Fibroblast of lung (primary cell): ENCODE data around the gene RPL7A. TPM values are rescaled to one million over a fixed set of nuclear protein-coding genes. Genes with fewer than 3 reads are reported as not detected.

Source experiments
- DNase-seq, 2 donors: peaks; one replicate each; pipeline versions ENCODE4 v3.0.0 to v3.0.0-alpha.2; 2010; ENCODE audit warnings: low read depth in 2 of 2
- H2AFZ ChIP-seq: 2 replicates; pipeline ENCODE4 v1.5.1; 2012; ENCODE audit warnings: low read length, control low read depth, inconsistent platforms
- H3K27ac ChIP-seq: 2 replicates; pipeline ENCODE4 v1.5.1; 2011; ENCODE audit warnings: low read length, control low read depth; ENCODE audit not compliant: insufficient read depth
- H3K27me3 ChIP-seq: 2 replicates; pipeline ENCODE4 v1.5.1; 2011; ENCODE audit warnings: mild to moderate bottlenecking, low read length; ENCODE audit not compliant: control insufficient read depth, insufficient read depth
- H3K36me3 ChIP-seq: 2 replicates; pipeline ENCODE4 v1.5.1; 2011; ENCODE audit warnings: low read length; ENCODE audit not compliant: control insufficient read depth, insufficient read depth
- H3K4me1 ChIP-seq: 2 replicates; pipeline ENCODE4 v1.5.1; 2011; ENCODE audit warnings: low read length; ENCODE audit not compliant: control insufficient read depth, insufficient read depth; ENCODE audit errors: extremely low read depth
- H3K4me2 ChIP-seq: 2 replicates; pipeline ENCODE4 v1.5.1; 2011; ENCODE audit warnings: low read length, control low read depth; ENCODE audit not compliant: insufficient read depth; ENCODE audit errors: extremely low read depth
- H3K4me3 ChIP-seq, 4 experiments: fragments of 200-600 bp in 1 of 4; sonication (generic) in 1 of 4; replicated peaks in 1 of 4; 2 replicates each; pipeline ENCODE4 v1.5.1; 2011 to 2016; ENCODE audit warnings: low read length in 4 of 4, low read depth in 3 of 4, mild to moderate bottlenecking in 3 of 4, control low read depth in 2 of 4, inconsistent platforms in 1 of 4, mixed read lengths in 1 of 4; ENCODE audit not compliant: insufficient read depth in 1 of 4; ENCODE audit errors: control extremely low read depth in 1 of 4
- H3K79me2 ChIP-seq: 2 replicates; pipeline ENCODE4 v1.5.1; 2012; ENCODE audit warnings: mild to moderate bottlenecking, low read length, inconsistent platforms; ENCODE audit not compliant: control insufficient read depth, insufficient read depth
- H3K9ac ChIP-seq: 2 replicates; pipeline ENCODE4 v1.5.1; 2011; ENCODE audit warnings: mild to moderate bottlenecking, low read length, control low read depth; ENCODE audit not compliant: insufficient read depth
- H3K9me3 ChIP-seq: 2 replicates; pipeline ENCODE4 v1.5.1; 2012; ENCODE audit warnings: low read depth, low read length; ENCODE audit not compliant: control insufficient read depth, insufficient read depth
- H4K20me1 ChIP-seq: 2 replicates; pipeline ENCODE4 v1.5.1; 2011; ENCODE audit warnings: low read length; ENCODE audit not compliant: control insufficient read depth, insufficient read depth; ENCODE audit errors: extremely low read depth
- CTCF ChIP-seq, 2 donors: IDR thresholded peaks in 1 of 2; conservative IDR thresholded peaks in 1 of 2; 1 replicate in 1 of 2; 2 replicates in 1 of 2; pipeline ENCODE4 v1.5.1; 2011 to 2012; ENCODE audit warnings: low read length in 2 of 2, control low read depth in 1 of 2, inconsistent platforms in 1 of 2, low read depth in 1 of 2, mild to moderate bottlenecking in 1 of 2
- EZH2 ChIP-seq: IDR thresholded peaks from 2 replicates; pipeline ENCODE4 v1.5.1; 2012; ENCODE audit warnings: low read length, control low read depth, mild to moderate bottlenecking; ENCODE audit errors: missing control alignments
- polyA plus RNA-seq, 2 donors: library from polyadenylated mRNA; depleted of rRNA in 1 of 2; stranded (reverse) in 1 of 2; unstranded in 1 of 2; fragments of >200 nt; gene quantifications; 2 replicates each; pipeline ENCODE4 v1.2.1, GENCODE V29; 2011 to 2012; ENCODE audit warnings: missing spikeins in 1 of 2
- total RNA-seq: library from RNA; depleted of rRNA; stranded (reverse); fragments of >200 nt; gene quantifications from 2 replicates; pipeline ENCODE4 v1.2.1, GENCODE V29; 2014

The RPL7A gene
- total and polyA plus RNA-seq, 2 donors (not counting 1 experiment from before 2014, with no cell fraction given) = 1,820 to 2,991 TPM

GRCh38 chr9:133377721-133378216 is 29.8 kb downstream of the RPL7A start:
- no peak overlapping the region for H3K9ac ChIP-seq
- no peaks in the 10 kb centered on the region for H4K20me1 ChIP-seq
- peaks cover 4% of the 10 kb centered on the region for H3K36me3 ChIP-seq
- no peak for TF ChIP-seq CTCF (conservative IDR thresholded peaks at IDR 0.05 in 1 of 2, IDR thresholded peaks at IDR 0.05 in 1 of 2; ENCODE audit: low read depth in 1 of 2, low read length in 2 of 2)
- no peak for TF ChIP-seq EZH2
- H2AFZ ChIP-seq = no peak overlapping the region
- H3K79me2 ChIP-seq = peaks cover 30% of the 10 kb centered on the region
- H3K4me2 ChIP-seq = no peak overlapping the region
- H3K27me3 ChIP-seq = no peaks in the 10 kb centered on the region
- no peak overlapping the region for H3K27ac ChIP-seq
- no peak overlapping the region for H3K4me3 ChIP-seq
- no peaks in the 10 kb centered on the region for H3K9me3 ChIP-seq
- DNase-seq = no peak
- peaks cover 2% of the 10 kb centered on the region for H3K4me1 ChIP-seq

- no peak for TF ChIP-seq CTCF (conservative IDR thresholded peaks at IDR 0.05 in 1 of 2, IDR thresholded peaks at IDR 0.05 in 1 of 2; ENCODE audit: low read depth in 1 of 2, low read length in 2 of 2)
- no peaks in the 10 kb centered on the region for H4K20me1 ChIP-seq
- H2AFZ ChIP-seq = no peak overlapping the region
- H3K79me2 ChIP-seq = peaks cover 23% of the 10 kb centered on the region
- no peak overlapping the region for H3K27ac ChIP-seq
- H3K4me1 ChIP-seq = peaks cover 2% of the 10 kb centered on the region
- DNase-seq = no peak
- no peak overlapping the region for H3K4me3 ChIP-seq
- no peaks in the 10 kb centered on the region for H3K27me3 ChIP-seq
- no peak overlapping the region for H3K9ac ChIP-seq
- no peak overlapping the region for H3K4me2 ChIP-seq
- H3K36me3 ChIP-seq = no peaks in the 10 kb centered on the region
- no peaks in the 10 kb centered on the region for H3K9me3 ChIP-seq
These were observed 30.5 kb downstream of the RPL7A start for GRCh38 chr9:133378408-133378962.

- Histone ChIP-seq H3K9me3 (no peaks in the 10 kb centered on the region), H3K36me3 (no peaks in the 10 kb centered on the region), H3K4me1 (peaks cover 2% of the 10 kb centered on the region), H3K27ac (no peak overlapping the region), H3K9ac (no peak overlapping the region), H3K4me3 (no peak overlapping the region), H4K20me1 (no peaks in the 10 kb centered on the region), H3K4me2 (no peak overlapping the region), H2AFZ (no peak overlapping the region), H3K79me2 (peaks cover 14% of the 10 kb centered on the region), H3K27me3 (no peaks in the 10 kb centered on the region)
- no peak for DNase-seq
- TF ChIP-seq EZH2 (no peak), CTCF (conservative IDR thresholded peaks at IDR 0.05 in 1 of 2, IDR thresholded peaks at IDR 0.05 in 1 of 2; ENCODE audit: low read depth in 1 of 2, low read length in 2 of 2) (no peak)
These were observed 31.4 kb downstream of the RPL7A start for GRCh38 chr9:133379153-133380086.
